ENCODE measurements around the gene PIP5K1B.

The PIP5K1B gene

GRCh38 chr9:68821911-68822310 lies 116.9 kb downstream of the PIP5K1B start:
- no peak for DNase-seq

- DNase-seq, result no peak
Observed at GRCh38 chr9:68822596-68823165, 117.6 kb downstream of the PIP5K1B start.

GRCh38 chr9:68825762-68826472 lies 120.9 kb downstream of the PIP5K1B start:
- no peak for DNase-seq

- no peak for DNase-seq
Observed at GRCh38 chr9:68827837-68828744, 123.1 kb downstream of the PIP5K1B start.

DNA sequence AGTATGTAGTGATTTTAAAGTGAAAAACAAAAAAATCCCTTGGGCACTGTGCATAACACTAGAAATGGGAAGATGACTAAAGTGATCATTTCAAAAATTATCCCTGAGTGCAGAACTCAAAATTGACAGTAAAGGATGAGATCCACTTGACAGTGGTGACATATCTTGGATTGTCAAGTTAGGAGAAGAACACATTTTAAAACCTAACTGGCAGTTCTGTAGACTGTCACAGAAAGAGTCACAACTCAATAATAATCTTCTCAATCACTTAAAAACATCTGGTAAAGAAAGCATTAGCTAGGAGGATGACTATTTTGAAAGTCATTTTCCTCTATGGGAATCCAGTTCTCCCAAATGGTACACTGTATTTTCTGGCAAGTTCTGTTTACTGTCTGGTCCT lies 127.1 kb downstream of the PIP5K1B start:
- DNase-seq, result no peak

GRCh38 chr9:68832861-68833518 lies 128.0 kb downstream of the PIP5K1B start:
- DNase-seq, result no peak

- no peak for DNase-seq
Observed at GRCh38 chr9:68834931-68835520, 130.0 kb downstream of the PIP5K1B start.

GRCh38 chr9:68836788-68837187 lies 131.7 kb downstream of the PIP5K1B start:
- DNase-seq, result no peak

DNA sequence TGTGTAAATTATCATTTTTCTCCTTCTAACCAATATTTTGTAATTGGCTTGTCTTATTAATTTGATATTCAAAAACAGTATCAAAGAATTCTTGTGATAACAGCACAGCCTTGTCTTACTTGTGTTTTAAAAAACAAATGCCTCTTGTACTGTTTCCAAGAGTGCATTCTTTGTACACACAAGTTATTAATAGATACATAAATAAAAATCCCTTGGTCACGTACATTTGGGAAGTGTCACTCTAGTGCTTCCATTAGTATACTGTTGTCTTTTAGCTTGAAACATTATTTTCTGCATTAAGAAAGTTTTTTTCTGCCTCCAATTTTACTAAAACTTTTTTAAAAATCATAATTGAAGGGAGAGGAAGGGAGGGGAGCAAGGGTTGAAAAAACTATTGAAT lies 133.2 kb downstream of the PIP5K1B start:
- DNase-seq, result no peak

GRCh38 chr9:68841276-68842052 lies 136.4 kb downstream of the PIP5K1B start:
- no peak for DNase-seq

DNA sequence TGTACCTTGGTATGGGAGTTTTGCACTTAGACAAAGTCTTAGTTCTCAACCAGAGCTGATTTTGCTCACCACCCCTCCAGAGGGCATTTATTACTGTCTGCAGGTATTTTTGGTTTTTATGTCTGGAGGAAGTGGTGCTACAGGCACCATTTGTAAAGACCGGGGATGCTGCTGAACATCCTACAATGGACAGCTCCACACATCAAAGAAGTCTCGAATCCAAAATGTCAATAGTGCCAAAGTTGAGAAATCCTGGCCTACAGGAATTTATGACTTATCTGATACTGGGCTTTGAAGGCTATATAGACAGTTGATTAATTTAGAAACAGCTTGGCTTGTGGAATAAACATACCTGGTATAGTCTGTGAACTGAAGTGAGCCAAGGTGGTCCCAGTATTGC lies 137.5 kb downstream of the PIP5K1B start:
- DNase-seq, result no peak

DNA sequence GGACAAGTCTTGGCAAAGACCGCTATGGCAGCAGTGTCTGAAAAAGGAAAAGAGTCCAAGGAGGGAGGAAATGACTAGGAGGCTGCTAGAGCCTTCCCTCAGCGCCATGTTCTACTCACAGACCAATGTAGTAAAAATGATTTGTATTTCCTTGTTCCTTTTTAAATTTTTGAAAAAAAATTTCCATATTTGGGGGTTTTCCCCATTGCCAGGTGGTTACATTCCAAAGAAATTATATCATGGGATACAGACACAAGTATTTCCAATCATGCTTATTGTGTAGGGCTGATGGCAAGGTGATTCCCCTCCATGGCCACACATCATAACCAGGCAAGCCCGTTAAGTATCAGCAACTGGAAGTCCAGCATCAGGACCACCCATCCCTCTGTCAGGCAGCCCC lies 138.2 kb downstream of the PIP5K1B start:
- DNase-seq, result no peak

DNA sequence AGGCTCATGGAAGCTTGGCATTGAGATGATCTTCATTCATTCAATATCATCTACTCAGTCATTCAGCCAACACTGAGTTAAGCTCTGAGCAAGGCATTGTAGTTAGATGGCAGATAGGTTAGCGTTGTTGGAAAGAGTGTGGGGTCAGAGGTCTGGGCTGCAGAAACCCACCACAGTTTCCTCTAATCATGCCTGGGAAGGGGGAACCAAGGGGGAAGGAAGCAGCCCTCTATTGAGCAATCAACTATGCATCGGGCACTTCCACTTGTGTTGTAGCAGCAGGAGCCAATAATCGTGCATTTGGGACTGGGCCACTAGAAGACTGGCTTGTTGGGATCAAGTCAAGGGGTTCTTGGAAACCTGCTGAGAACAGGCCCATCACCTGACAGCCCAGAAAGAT lies 139.1 kb downstream of the PIP5K1B start:
- DNase-seq, result no peak

GRCh38 chr9:68844631-68845612 lies 139.9 kb downstream of the PIP5K1B start:
- DNase-seq, result peak; percentile 33 to 34

DNA sequence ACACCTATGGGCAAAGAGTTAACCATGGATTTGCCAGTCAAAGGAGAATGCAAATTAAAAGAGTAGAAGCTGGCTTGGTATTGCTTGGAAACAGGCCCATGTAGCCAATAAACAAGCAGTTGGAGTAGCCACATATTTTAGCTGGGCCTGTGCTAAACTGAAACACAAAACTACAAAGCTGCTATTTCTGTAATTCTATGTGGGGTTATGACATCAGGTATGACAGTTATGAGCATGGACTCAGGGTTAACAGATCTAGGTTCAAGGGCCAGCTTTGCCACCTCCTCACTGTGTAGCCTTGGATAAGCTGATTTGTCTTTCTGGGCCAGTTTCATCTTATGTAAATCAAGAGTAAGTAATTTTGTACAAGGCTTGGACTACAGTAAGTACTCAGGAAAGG lies 142.7 kb downstream of the PIP5K1B start:
- DNase-seq, result no peak

DNA sequence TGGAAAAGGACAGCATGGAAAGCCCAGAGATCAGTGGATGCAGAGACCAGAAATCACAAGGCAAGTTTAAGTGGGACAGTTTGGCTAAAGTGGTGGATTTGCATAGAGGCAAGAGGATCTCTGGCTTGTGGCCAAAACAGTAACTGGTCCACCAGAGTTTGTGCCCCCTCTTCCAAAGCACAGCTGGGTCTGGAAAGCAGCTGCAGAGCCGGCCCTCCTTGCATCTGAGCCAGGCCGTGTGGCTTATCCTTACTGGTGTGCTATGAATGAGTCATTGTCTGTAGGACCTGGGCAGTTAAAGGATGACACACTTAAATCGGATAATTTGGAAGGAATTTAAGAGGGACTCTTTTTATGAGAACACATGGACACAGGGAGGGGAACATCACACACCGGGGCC lies 146.6 kb downstream of the PIP5K1B start:
- DNase-seq, result no peak

DNA sequence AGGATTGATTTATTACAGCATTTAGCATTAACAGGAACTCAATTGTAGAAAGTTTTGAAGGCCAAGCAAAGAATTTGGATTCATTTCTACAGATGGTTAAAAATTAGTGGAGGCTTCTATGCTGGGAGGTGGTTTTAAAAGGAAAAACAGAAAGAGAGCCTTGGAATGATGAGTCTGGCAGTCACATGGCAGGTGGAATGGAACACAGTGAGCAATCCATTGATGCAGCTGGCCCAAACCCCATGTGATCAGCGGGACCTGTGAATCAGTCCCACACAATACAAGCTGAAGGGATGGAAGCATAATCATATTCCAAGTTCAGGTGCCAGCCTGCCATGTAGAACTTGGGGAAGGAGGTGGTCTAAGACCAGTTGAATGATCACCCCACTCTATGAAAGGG lies 147.9 kb downstream of the PIP5K1B start:
- DNase-seq, result no peak

DNA sequence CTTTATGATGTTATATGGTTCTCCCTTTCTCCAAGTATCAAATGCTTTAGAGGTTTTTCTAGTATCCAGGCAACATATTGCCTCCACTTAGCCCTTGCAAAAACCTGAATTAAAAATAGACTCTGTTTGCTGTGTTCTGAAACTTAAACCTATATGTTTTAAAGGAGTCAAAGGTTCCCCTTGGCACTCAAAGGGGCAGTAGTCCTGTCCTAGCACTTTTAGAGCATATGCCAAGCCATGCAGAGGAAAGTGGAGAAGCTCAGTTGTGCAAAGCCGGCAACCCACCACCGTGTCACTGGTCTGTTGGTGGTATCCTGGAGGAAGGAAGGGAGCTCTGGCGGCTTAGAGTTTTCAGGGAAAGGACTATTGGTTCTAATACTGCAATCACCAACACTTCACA lies 154.3 kb downstream of the PIP5K1B start:
- no peak for DNase-seq

- DNase-seq, result no peak
Observed at GRCh38 chr9:68860419-68860818, 155.4 kb downstream of the PIP5K1B start.

DNA sequence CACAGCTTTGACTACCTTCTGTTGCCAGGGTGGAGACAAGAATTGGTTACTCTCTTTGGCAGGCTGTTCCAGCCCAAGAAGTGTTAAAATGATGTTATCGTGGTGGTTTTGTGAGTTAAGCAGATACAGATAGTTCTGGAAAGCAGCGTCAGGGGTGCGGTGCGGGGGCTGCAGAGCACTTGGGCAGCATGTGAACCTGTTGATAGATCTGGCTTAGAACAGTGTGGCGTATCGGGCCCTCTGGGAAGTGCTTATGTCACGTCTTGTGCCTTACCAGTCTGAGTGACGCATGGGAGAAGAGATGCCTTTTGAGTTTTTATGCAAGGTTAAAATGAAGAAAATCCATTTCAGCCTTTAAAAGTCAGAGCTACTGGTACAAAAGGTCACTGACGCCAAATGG lies 156.4 kb downstream of the PIP5K1B start:
- DNase-seq, result no peak

DNA sequence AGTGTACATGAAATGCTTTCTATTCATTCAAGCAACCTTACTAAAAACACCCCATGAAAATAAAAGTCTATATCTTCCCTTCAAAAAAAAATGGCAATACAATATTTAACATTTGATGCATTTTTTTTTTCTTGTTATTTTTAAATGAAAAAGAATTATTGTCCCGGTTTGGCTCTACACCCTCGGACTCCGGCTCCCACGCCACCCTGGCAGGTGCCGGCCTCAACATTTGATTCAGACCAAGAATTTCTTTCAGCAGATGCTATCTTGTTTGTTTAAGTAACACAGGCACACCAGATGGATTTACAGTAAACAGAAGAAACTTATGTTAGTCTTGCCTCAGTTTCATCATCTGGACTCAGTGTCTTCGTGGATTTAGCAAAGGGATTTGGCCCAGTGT lies 162.0 kb downstream of the PIP5K1B start:
- DNase-seq, result no peak

Measured in NCI-H1930 (cell line).